GM23338 (cell line): ENCODE results near the gene MAP2K5. TPM values are rescaled to one million over a fixed set of nuclear protein-coding genes. Genes with fewer than 3 reads are reported as not detected.
A peak's percentile ranks its signal among the peaks of the same experiment; 100 is the strongest.

ENCODE experiments used
- EZH2phosphoT487 ChIP-seq: fragments of 200-600 bp; sonication (generic); IDR thresholded peaks from one replicate; pipeline ENCODE4 v1.8.1; 2018; ENCODE audit warnings: antibody characterized with exemption; ENCODE audit not compliant: unreplicated experiment
- NANOG ChIP-seq: IDR thresholded peaks from 2 replicates; pipeline ENCODE4 v1.6.1; 2016; ENCODE audit warnings: antibody characterized with exemption, borderline replicate concordance
- STAT1 ChIP-seq: IDR thresholded peaks from one replicate; pipeline ENCODE4 v1.6.1; 2016; ENCODE audit warnings: antibody characterized with exemption; ENCODE audit not compliant: unreplicated experiment
- polyA plus RNA-seq: library from polyadenylated mRNA; unstranded; fragments of >200 nt; fragmentation: Nextera tagmentation; extraction: Ambion mirVana; gene quantifications from 2 replicates; pipeline ENCODE4 v1.2.1, GENCODE V29; 2016
- total RNA-seq: library from RNA; depleted of rRNA; stranded (reverse); fragments of >200 nt; shearing (Covaris generic); gene quantifications from 2 replicates; pipeline ENCODE4 v1.2.3, GENCODE V29; 2014
- TF ChIP-seq, protein P1 (sequence below): fragments of 250-450 bp; sonication (Bioruptor Pico); IDR thresholded peaks from 2 replicates; pipeline ENCODE4 v1.5.0; 2020; ENCODE audit warnings: mild to moderate bottlenecking, moderate library complexity
- TF ChIP-seq, protein P2 (sequence below): IDR thresholded peaks from one replicate; pipeline ENCODE4 v1.6.1; 2018; ENCODE audit warnings: antibody characterized with exemption; ENCODE audit not compliant: unreplicated experiment

Gene MAP2K5
- total and polyA plus RNA-seq, 2 experiments from 2014 or later: 6.5 to 13.6 TPM

DNA sequence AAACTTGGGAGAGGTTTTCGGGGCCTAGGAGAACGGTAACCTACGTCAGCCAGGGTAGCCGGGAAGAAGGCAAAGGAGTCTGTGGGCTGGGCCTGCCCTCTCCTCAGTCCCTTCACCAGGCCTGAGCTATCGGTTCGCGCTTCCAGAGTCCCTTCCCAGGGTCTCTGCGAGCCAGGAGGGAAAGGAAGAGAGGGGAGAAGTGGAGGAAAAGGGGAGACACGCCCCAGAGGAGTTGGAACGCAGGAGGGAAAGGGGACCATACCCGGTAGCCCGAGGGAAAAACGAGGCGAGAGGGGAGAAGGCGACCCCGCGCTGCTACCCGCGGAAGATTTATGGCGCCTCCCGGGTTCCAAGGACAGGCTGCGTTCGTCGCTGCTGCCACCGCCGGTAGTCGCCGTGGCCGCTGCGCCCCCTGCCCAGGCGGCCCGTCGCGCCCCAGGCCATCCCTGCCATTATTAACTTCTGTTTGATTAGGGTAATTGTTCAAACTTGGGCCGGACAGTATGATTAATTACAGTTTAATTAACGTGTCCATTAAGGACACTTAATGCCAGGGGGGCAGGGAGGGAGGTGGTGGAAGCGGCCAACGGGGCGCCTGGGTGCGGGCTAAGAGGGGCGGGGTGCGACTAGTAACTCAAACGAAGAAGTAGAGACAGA is 279.4 kb downstream of the MAP2K5 start (continued):
- TF ChIP-seq, protein P1, sequence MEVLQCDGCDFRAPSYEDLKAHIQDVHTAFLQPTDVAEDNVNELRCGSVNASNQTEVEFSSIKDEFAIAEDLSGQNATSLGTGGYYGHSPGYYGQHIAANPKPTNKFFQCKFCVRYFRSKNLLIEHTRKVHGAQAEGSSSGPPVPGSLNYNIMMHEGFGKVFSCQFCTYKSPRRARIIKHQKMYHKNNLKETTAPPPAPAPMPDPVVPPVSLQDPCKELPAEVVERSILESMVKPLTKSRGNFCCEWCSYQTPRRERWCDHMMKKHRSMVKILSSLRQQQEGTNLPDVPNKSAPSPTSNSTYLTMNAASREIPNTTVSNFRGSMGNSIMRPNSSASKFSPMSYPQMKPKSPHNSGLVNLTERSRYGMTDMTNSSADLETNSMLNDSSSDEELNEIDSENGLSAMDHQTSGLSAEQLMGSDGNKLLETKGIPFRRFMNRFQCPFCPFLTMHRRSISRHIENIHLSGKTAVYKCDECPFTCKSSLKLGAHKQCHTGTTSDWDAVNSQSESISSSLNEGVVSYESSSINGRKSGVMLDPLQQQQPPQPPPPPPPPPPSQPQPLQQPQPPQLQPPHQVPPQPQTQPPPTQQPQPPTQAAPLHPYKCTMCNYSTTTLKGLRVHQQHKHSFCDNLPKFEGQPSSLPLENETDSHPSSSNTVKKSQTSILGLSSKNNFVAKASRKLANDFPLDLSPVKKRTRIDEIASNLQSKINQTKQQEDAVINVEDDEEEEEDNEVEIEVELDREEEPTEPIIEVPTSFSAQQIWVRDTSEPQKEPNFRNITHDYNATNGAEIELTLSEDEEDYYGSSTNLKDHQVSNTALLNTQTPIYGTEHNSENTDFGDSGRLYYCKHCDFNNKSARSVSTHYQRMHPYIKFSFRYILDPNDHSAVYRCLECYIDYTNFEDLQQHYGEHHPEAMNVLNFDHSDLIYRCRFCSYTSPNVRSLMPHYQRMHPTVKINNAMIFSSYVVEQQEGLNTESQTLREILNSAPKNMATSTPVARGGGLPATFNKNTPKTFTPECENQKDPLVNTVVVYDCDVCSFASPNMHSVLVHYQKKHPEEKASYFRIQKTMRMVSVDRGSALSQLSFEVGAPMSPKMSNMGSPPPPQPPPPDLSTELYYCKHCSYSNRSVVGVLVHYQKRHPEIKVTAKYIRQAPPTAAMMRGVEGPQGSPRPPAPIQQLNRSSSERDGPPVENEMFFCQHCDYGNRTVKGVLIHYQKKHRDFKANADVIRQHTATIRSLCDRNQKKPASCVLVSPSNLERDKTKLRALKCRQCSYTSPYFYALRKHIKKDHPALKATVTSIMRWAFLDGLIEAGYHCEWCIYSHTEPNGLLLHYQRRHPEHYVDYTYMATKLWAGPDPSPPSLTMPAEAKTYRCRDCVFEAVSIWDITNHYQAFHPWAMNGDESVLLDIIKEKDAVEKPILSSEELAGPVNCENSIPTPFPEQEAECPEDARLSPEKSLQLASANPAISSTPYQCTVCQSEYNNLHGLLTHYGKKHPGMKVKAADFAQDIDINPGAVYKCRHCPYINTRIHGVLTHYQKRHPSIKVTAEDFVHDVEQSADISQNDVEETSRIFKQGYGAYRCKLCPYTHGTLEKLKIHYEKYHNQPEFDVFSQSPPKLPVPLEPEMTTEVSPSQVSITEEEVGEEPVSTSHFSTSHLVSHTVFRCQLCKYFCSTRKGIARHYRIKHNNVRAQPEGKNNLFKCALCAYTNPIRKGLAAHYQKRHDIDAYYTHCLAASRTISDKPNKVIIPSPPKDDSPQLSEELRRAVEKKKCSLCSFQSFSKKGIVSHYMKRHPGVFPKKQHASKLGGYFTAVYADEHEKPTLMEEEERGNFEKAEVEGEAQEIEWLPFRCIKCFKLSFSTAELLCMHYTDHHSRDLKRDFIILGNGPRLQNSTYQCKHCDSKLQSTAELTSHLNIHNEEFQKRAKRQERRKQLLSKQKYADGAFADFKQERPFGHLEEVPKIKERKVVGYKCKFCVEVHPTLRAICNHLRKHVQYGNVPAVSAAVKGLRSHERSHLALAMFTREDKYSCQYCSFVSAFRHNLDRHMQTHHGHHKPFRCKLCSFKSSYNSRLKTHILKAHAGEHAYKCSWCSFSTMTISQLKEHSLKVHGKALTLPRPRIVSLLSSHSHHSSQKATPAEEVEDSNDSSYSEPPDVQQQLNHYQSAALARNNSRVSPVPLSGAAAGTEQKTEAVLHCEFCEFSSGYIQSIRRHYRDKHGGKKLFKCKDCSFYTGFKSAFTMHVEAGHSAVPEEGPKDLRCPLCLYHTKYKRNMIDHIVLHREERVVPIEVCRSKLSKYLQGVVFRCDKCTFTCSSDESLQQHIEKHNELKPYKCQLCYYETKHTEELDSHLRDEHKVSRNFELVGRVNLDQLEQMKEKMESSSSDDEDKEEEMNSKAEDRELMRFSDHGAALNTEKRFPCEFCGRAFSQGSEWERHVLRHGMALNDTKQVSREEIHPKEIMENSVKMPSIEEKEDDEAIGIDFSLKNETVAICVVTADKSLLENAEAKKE (CRISPR knock-in tag): no peak
- TF ChIP-seq STAT1 (no peak), EZH2phosphoT487 (peak; percentile 24), NANOG (no peak)
- TF ChIP-seq, protein P2, sequence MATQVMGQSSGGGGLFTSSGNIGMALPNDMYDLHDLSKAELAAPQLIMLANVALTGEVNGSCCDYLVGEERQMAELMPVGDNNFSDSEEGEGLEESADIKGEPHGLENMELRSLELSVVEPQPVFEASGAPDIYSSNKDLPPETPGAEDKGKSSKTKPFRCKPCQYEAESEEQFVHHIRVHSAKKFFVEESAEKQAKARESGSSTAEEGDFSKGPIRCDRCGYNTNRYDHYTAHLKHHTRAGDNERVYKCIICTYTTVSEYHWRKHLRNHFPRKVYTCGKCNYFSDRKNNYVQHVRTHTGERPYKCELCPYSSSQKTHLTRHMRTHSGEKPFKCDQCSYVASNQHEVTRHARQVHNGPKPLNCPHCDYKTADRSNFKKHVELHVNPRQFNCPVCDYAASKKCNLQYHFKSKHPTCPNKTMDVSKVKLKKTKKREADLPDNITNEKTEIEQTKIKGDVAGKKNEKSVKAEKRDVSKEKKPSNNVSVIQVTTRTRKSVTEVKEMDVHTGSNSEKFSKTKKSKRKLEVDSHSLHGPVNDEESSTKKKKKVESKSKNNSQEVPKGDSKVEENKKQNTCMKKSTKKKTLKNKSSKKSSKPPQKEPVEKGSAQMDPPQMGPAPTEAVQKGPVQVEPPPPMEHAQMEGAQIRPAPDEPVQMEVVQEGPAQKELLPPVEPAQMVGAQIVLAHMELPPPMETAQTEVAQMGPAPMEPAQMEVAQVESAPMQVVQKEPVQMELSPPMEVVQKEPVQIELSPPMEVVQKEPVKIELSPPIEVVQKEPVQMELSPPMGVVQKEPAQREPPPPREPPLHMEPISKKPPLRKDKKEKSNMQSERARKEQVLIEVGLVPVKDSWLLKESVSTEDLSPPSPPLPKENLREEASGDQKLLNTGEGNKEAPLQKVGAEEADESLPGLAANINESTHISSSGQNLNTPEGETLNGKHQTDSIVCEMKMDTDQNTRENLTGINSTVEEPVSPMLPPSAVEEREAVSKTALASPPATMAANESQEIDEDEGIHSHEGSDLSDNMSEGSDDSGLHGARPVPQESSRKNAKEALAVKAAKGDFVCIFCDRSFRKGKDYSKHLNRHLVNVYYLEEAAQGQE: no peak
